OCI-LY7 (cell line): ENCODE measurements around the gene DHRSX. TPM values are rescaled to one million over a fixed set of nuclear protein-coding genes. Genes with fewer than 3 reads are reported as not detected.

Experiments
- BruUV-seq: library from RNA; stranded (reverse); fragments of 400-500 nt; replicated peaks from 2 replicates; lab custom pipeline; 2021; lab: Mats Ljungman, UMichigan
- CTCF ChIA-PET: fragments of 300-600 bp; sonication (Branson Sonifier 250); formaldehyde crosslinking; loops from one replicate; lab custom pipeline; 2022; ENCODE audit warnings: antibody characterized with exemption; ENCODE audit not compliant: unreplicated experiment; lab: Charles Lee
- POLR2A ChIA-PET: fragments of 300-600 bp; sonication (Branson Sonifier 250); formaldehyde crosslinking; loops from one replicate; lab custom pipeline; 2022; ENCODE audit warnings: antibody characterized with exemption; lab: Charles Lee
- DNase-seq: peaks from one replicate; pipeline ENCODE4 v3.0.0-alpha.2; 2015; ENCODE audit warnings: low spot score
- H2AFZ ChIP-seq: fragments of 200-600 bp; sonication (generic), shearing (Covaris generic); 2 replicates; pipeline ENCODE4 v1.6.1; 2014; ENCODE audit warnings: mild to moderate bottlenecking, antibody characterized with exemption, low read length, moderate library complexity
- H3K27ac ChIP-seq: fragments of 200-600 bp; sonication (generic); 2 replicates; pipeline ENCODE4 v1.5.1; 2014; ENCODE audit warnings: mixed run types, low read depth, mild to moderate bottlenecking, moderate library complexity, low read length, inconsistent platforms; ENCODE audit not compliant: poor library complexity, severe bottlenecking
- H3K36me3 ChIP-seq: fragments of 200-600 bp; sonication (generic); 2 replicates; pipeline ENCODE4 v1.6.1; 2014; ENCODE audit warnings: mild to moderate bottlenecking, antibody characterized with exemption, low read length, moderate library complexity, mixed read lengths; ENCODE audit not compliant: insufficient read depth
- H3K4me1 ChIP-seq: fragments of 200-600 bp; sonication (generic); 2 replicates; pipeline ENCODE4 v1.5.1; 2014; ENCODE audit warnings: mild to moderate bottlenecking, low read length; ENCODE audit not compliant: insufficient read depth, poor library complexity, severe bottlenecking
- H3K4me2 ChIP-seq: fragments of 200-600 bp; sonication (generic); 2 replicates; pipeline ENCODE4 v1.6.1; 2014; ENCODE audit warnings: mild to moderate bottlenecking, low read length
- H3K4me3 ChIP-seq: fragments of 200-600 bp; sonication (generic); 2 replicates; pipeline ENCODE4 v1.5.1; 2014; ENCODE audit warnings: mild to moderate bottlenecking, low read depth, low read length; ENCODE audit not compliant: poor library complexity, severe bottlenecking
- H3K79me2 ChIP-seq: fragments of 200-600 bp; sonication (generic); 2 replicates; pipeline ENCODE4 v1.6.1; 2016; ENCODE audit warnings: low read depth, mild to moderate bottlenecking, low read length, moderate library complexity, mixed read lengths; ENCODE audit not compliant: insufficient read depth
- H3K9me2 ChIP-seq: fragments of 200-600 bp; sonication (generic); 2 replicates; pipeline ENCODE4 v1.6.1; 2016; ENCODE audit warnings: mild to moderate bottlenecking, low read length, mixed read lengths; ENCODE audit not compliant: insufficient read depth
- H3K9me3 ChIP-seq: fragments of 200-600 bp; sonication (generic); 2 replicates; pipeline ENCODE4 v1.6.1; 2014; ENCODE audit warnings: mild to moderate bottlenecking, mixed run types, low read length, mixed read lengths
- H4K20me1 ChIP-seq: fragments of 200-600 bp; sonication (generic); 2 replicates; pipeline ENCODE4 v1.6.1; 2014; ENCODE audit warnings: mild to moderate bottlenecking, antibody characterized with exemption, low read length, moderate library complexity, mixed read lengths; ENCODE audit not compliant: insufficient read depth
- CTCF ChIP-seq: fragments of 200-600 bp; sonication (generic); conservative IDR thresholded peaks from 2 replicates; pipeline ENCODE4 v1.5.1; 2014; ENCODE audit warnings: mild to moderate bottlenecking, antibody characterized with exemption, low read length, moderate library complexity, mixed read lengths
- EZH2phosphoT487 ChIP-seq: fragments of 200-600 bp; sonication (generic); IDR thresholded peaks from 2 replicates; pipeline ENCODE4 v1.6.1; 2018; ENCODE audit warnings: low read depth, borderline replicate concordance, mild to moderate bottlenecking, mixed run types, antibody characterized with exemption, low read length, moderate library complexity, mixed read lengths
- intact Hi-C: fragments of 100-400 bp; cut with micrococcal nuclease; formaldehyde crosslinking; loops from one replicate; pipeline ENCODE4 v1.10.0; 2022; ENCODE audit not compliant: unreplicated experiment
- total RNA-seq, 2 experiments: library from RNA; depleted of rRNA in 1 of 2; stranded (reverse); fragments of >200 nt in 1 of 2; shearing (Covaris generic) in 1 of 2; gene quantifications; 2 replicates each; pipeline ENCODE4 v1.2.3, GENCODE V29; 2014 to 2022

DHRSX gene
- total RNA-seq, 2 experiments from 2014 or later: 25.2 to 30.9 TPM

GRCh38 chrX:2452799-2453198 is 48.0 kb downstream of the DHRSX start:
- no peak for DNase-seq
- no peak overlapping the region for H2AFZ ChIP-seq
- no peak overlapping the region for H3K27ac ChIP-seq
- POLR2A ChIA-PET: no interaction called here
- no peak overlapping the region for H3K4me3 ChIP-seq
- no peaks in the 10 kb centered on the region for H3K9me2 ChIP-seq
- H3K4me1 ChIP-seq: peaks cover 12% of the 10 kb centered on the region
- BruUV-seq: no TSS peak
- H3K79me2 ChIP-seq: no peaks in the 10 kb centered on the region
- H3K36me3 ChIP-seq: peaks cover under 1% of the 10 kb centered on the region; the same call in 1 of the 2 replicates
- no peaks in the 10 kb centered on the region for H3K9me3 ChIP-seq
- no peak overlapping the region for H3K4me2 ChIP-seq
- no peaks in the 10 kb centered on the region for H4K20me1 ChIP-seq
- CTCF ChIA-PET: no interaction called here
- TF ChIP-seq EZH2phosphoT487: no peak
- no peak for TF ChIP-seq CTCF
- intact Hi-C loops: no loop called here

- no peak overlapping the region for H3K4me3 ChIP-seq
- H3K4me1 ChIP-seq: peaks cover 12% of the 10 kb centered on the region
- no peaks in the 10 kb centered on the region for H3K79me2 ChIP-seq
- BruUV-seq: no TSS peak
- intact Hi-C loops: no loop called here
- H3K36me3 ChIP-seq: peaks cover 4% of the 10 kb centered on the region; the same call in 1 of the 2 replicates
- DNase-seq: no peak
- H3K9me3 ChIP-seq: peaks cover 4% of the 10 kb centered on the region; the same call in 1 of the 2 replicates
- ChIA-PET POLR2A (no interaction called here), CTCF (no interaction called here)
- no peak overlapping the region for H3K4me2 ChIP-seq
- H2AFZ ChIP-seq: no peak overlapping the region
- no peaks in the 10 kb centered on the region for H4K20me1 ChIP-seq
- TF ChIP-seq EZH2phosphoT487: no peak
- TF ChIP-seq CTCF: no peak
- H3K9me2 ChIP-seq: no peaks in the 10 kb centered on the region
- H3K27ac ChIP-seq: no peak overlapping the region
Measured at GRCh38 chrX:2452317-2452784, 48.4 kb downstream of the DHRSX start.

GRCh38 chrX:2451501-2452316 is 49.1 kb downstream of the DHRSX start:
- Histone ChIP-seq H3K36me3 (peaks cover 8% of the 10 kb centered on the region; the same call in 1 of the 2 replicates), H3K4me2 (no peak overlapping the region), H3K9me3 (peaks cover 4% of the 10 kb centered on the region; the same call in 1 of the 2 replicates), H3K4me1 (peaks cover 12% of the 10 kb centered on the region), H2AFZ (no peak overlapping the region), H4K20me1 (no peaks in the 10 kb centered on the region), H3K9me2 (no peaks in the 10 kb centered on the region), H3K27ac (no peak overlapping the region), H3K4me3 (no peak overlapping the region), H3K79me2 (no peaks in the 10 kb centered on the region)
- intact Hi-C loops: no loop called here
- CTCF ChIA-PET: no interaction called here
- no TSS peak for BruUV-seq
- TF ChIP-seq CTCF: no peak
- TF ChIP-seq EZH2phosphoT487: no peak
- no peak for DNase-seq
- POLR2A ChIA-PET: no interaction called here
